HepG2 (cell line): Measurements from ENCODE around the gene KLC4. TPM values are rescaled to one million over a fixed set of nuclear protein-coding genes. Genes with fewer than 3 reads are reported as not detected.

ENCODE experiments used
- CBX1 ChIP-seq: IDR thresholded peaks from one replicate; pipeline ENCODE4 v1.6.1; 2016; ENCODE audit warnings: antibody characterized with exemption, low read depth
- GATAD2A ChIP-seq: IDR thresholded peaks from 2 replicates; pipeline ENCODE4 v1.6.1; 2016
- ISL2 ChIP-seq: sonication (generic); formaldehyde crosslinking; IDR thresholded peaks from 2 replicates; pipeline ENCODE4 v1.5.0; 2020; ENCODE audit warnings: missing genetic modification reagents
- KAT2B ChIP-seq: fragments of 150-350 bp; IDR thresholded peaks from 2 replicates; pipeline ENCODE4 v1.6.1; 2014; ENCODE audit warnings: low read depth, low read length, borderline replicate concordance
- KDM2A ChIP-seq: sonication (generic); formaldehyde crosslinking; IDR thresholded peaks from 2 replicates; pipeline ENCODE4 v1.4.0; 2020; ENCODE audit warnings: low read depth, missing genetic modification reagents, borderline replicate concordance
- KDM5B ChIP-seq: sonication (generic); formaldehyde crosslinking; IDR thresholded peaks from 2 replicates; pipeline ENCODE4 v1.4.0; 2020; ENCODE audit warnings: missing genetic modification reagents, mild to moderate bottlenecking, borderline replicate concordance
- MAFK ChIP-seq, 2 experiments: IDR thresholded peaks in 1 of 2; conservative IDR thresholded peaks in 1 of 2; 2 replicates each; pipeline ENCODE4 v1.6.1; 2011; ENCODE audit warnings: improper control_type of control experiment in 2 of 2, low read length in 2 of 2
- NCOR1 ChIP-seq: fragments of 200-600 bp; sonication (generic); IDR thresholded peaks from 2 replicates; pipeline ENCODE4 v1.7.0; 2017; ENCODE audit warnings: antibody characterized with exemption, low read length, borderline replicate concordance
- POLR2AphosphoS2 ChIP-seq: IDR thresholded peaks from 2 replicates; pipeline ENCODE4 v1.6.1; 2011; ENCODE audit warnings: low read depth, low read length, improper control_type of control experiment
- POLR2AphosphoS5 ChIP-seq: IDR thresholded peaks from 2 replicates; pipeline ENCODE4 v1.6.1; 2012; ENCODE audit warnings: low read depth, low read length
- REPIN1 ChIP-seq: sonication (generic); formaldehyde crosslinking; IDR thresholded peaks from 2 replicates; pipeline ENCODE4 v1.8.0; 2022; ENCODE audit warnings: missing genetic modification reagents, low read depth, mild to moderate bottlenecking, borderline replicate concordance
- TCF12 ChIP-seq, 2 experiments: fragments of 450-650 bp in 1 of 2; sonication (generic) in 1 of 2; formaldehyde crosslinking in 1 of 2; IDR thresholded peaks; 2 replicates each; pipeline versions ENCODE4 v1.6.1 to v1.8.0; 2017 to 2022; ENCODE audit warnings: antibody characterized with exemption in 1 of 2, mild to moderate bottlenecking in 1 of 2, missing genetic modification reagents in 1 of 2, moderate library complexity in 1 of 2
- ZBTB14 ChIP-seq: sonication (generic); formaldehyde crosslinking; IDR thresholded peaks from 2 replicates; pipeline ENCODE4 v1.4.0; 2020; ENCODE audit warnings: missing genetic modification reagents
- ZBTB39 ChIP-seq: sonication (generic); formaldehyde crosslinking; IDR thresholded peaks from 2 replicates; pipeline ENCODE4 v1.5.0; 2020; ENCODE audit warnings: missing genetic modification reagents
- ZBTB42 ChIP-seq: sonication (generic); formaldehyde crosslinking; IDR thresholded peaks from 2 replicates; pipeline ENCODE4 v1.5.0; 2020; ENCODE audit warnings: mild to moderate bottlenecking, missing genetic modification reagents
- ZBTB49 ChIP-seq: sonication (generic); formaldehyde crosslinking; IDR thresholded peaks from 2 replicates; pipeline ENCODE4 v1.4.0; 2020; ENCODE audit warnings: missing genetic modification reagents, borderline replicate concordance
- ZKSCAN1 ChIP-seq: fragments of 150-350 bp; IDR thresholded peaks from 2 replicates; pipeline ENCODE4 v1.6.1; 2014; ENCODE audit warnings: low read length
- ZMYM2 ChIP-seq: sonication (generic); formaldehyde crosslinking; IDR thresholded peaks from 2 replicates; pipeline ENCODE4 v1.8.0; 2022; ENCODE audit warnings: mild to moderate bottlenecking, missing genetic modification reagents
- ZNF124 ChIP-seq: sonication (generic); formaldehyde crosslinking; IDR thresholded peaks from 2 replicates; pipeline ENCODE4 v1.4.0; 2020; ENCODE audit warnings: missing genetic modification reagents
- ZNF205 ChIP-seq: IDR thresholded peaks from 2 replicates; pipeline ENCODE4 v1.6.1; 2018; ENCODE audit warnings: missing biosample characterization, missing genetic modification reagents
- ZNF331 ChIP-seq: sonication (generic); formaldehyde crosslinking; IDR thresholded peaks from 2 replicates; pipeline ENCODE4 v1.4.0; 2020; ENCODE audit warnings: missing genetic modification reagents
- ZNF510 ChIP-seq: sonication (generic); formaldehyde crosslinking; IDR thresholded peaks from 2 replicates; pipeline ENCODE4 v1.4.0; 2020; ENCODE audit warnings: low read depth, mild to moderate bottlenecking, missing genetic modification reagents
- ZNF530 ChIP-seq: sonication (generic); formaldehyde crosslinking; IDR thresholded peaks from 2 replicates; pipeline ENCODE4 v1.5.0; 2020; ENCODE audit warnings: low read depth, mild to moderate bottlenecking, missing genetic modification reagents
- ZNF607 ChIP-seq: sonication (generic); formaldehyde crosslinking; IDR thresholded peaks from 2 replicates; pipeline ENCODE4 v1.5.1; 2020; ENCODE audit warnings: missing genetic modification reagents, mild to moderate bottlenecking, borderline replicate concordance
- ZNF749 ChIP-seq: sonication (generic); formaldehyde crosslinking; IDR thresholded peaks from 2 replicates; pipeline ENCODE4 v1.8.0; 2022; ENCODE audit warnings: mild to moderate bottlenecking, missing genetic modification reagents, moderate library complexity, borderline replicate concordance
- ZSCAN9 ChIP-seq: IDR thresholded peaks from 2 replicates; pipeline ENCODE4 v1.6.1; 2016; ENCODE audit warnings: borderline replicate concordance
- polyA plus RNA-seq, 8 experiments: library from polyadenylated mRNA; depleted of rRNA in 3 of 8; stranded (reverse) in 7 of 8; unstranded in 1 of 8; fragments of >200 nt; fragmentation: Illumina TruSeq in 4 of 8; extraction: Trizol in 4 of 8; gene quantifications; 2 replicates each; pipeline versions ENCODE4 v1.2.1 to v1.2.3, GENCODE V29; 2011 to 2016; ENCODE audit warnings: low read depth in 4 of 8, missing spikeins in 1 of 8, mixed read lengths in 1 of 8; ENCODE audit not compliant: insufficient read depth in 1 of 8
- total RNA-seq, 5 experiments: library from RNA; depleted of rRNA; stranded (reverse); fragments of >200 nt; fragmentation: Illumina TruSeq; extraction: Trizol; gene quantifications; 2 replicates each; pipeline ENCODE4 v1.2.3, GENCODE V29; 2016; ENCODE audit warnings: low read depth in 1 of 5

Gene KLC4
- total and polyA plus RNA-seq, 2 of the 13 experiments (the other 11 are each of a cell fraction or from before 2014, with no cell fraction given) = 45.4 to 70.4 TPM

GRCh38 chr6:43053545-43054205, 5.8 kb upstream of the KLC4 start, which contains the start of gene CUL7 (continued):
- no peak for TF ChIP-seq ZBTB49 (CRISPR knock-in tag)
- no peak for TF ChIP-seq KAT2B
- TF ChIP-seq ZNF205 = peak; percentile 80
- peak; percentile 56; the same call in 1 of the 2 replicates for TF ChIP-seq ISL2
- TF ChIP-seq REPIN1 = peak; percentile 89
- peak; percentile 82; the same call in 1 of the 2 replicates for TF ChIP-seq ZNF124
- TF ChIP-seq TCF12 (IDR thresholded peaks at IDR 0.05) = no peak
- peak; percentile 59; the same call in 1 of the 2 replicates for TF ChIP-seq TCF12 (CRISPR knock-in tag; IDR thresholded peaks at IDR 0.05)
- TF ChIP-seq POLR2AphosphoS2 = no peak
- TF ChIP-seq ZNF749 (CRISPR knock-in tag) = peak; percentile 94; the same call in 1 of the 2 replicates
- no peak for TF ChIP-seq ZMYM2
- TF ChIP-seq ZNF607 (CRISPR knock-in tag) = peak; percentile 94
- TF ChIP-seq ZNF331 (CRISPR knock-in tag) = peak; percentile 97
- no peak; the same call in 1 of the 2 replicates for TF ChIP-seq NCOR1
- TF ChIP-seq KDM5B (CRISPR knock-in tag) = peak; percentile 94
- peak; percentile 82; the same call in 1 of the 2 replicates for TF ChIP-seq ZBTB42 (CRISPR knock-in tag)
- peak; percentile 100 for TF ChIP-seq KDM2A (CRISPR knock-in tag)
- peak; percentile 84 for TF ChIP-seq CBX1
- TF ChIP-seq ZBTB14 (CRISPR knock-in tag) = no peak
- peak; percentile 82; the same call in 1 of the 2 replicates for TF ChIP-seq ZSCAN9 (CRISPR knock-in tag)
- TF ChIP-seq ZKSCAN1 = no peak
- no peak for TF ChIP-seq ZNF530 (CRISPR knock-in tag)
- no peak for TF ChIP-seq MAFK (conservative IDR thresholded peaks at IDR 0.05 in 1 of 2, IDR thresholded peaks at IDR 0.05 in 1 of 2; ENCODE audit: low read length in 2 of 2)
- peak; percentile 83 for TF ChIP-seq GATAD2A (CRISPR knock-in tag)
- TF ChIP-seq POLR2AphosphoS5 = peak; percentile 93
- TF ChIP-seq ZNF510 (CRISPR knock-in tag) = no peak
- TF ChIP-seq ZBTB39 (CRISPR knock-in tag) = 0 out of 2 replicates have a peak, but pooled peaks have one; percentile 87
